SK-N-MC (cell line): ENCODE results near the gene B3GNT7.

Source experiments
- DNase-seq: peaks from one replicate; pipeline ENCODE4 v3.0.0-alpha.2; 2011; ENCODE audit warnings: low read depth, low spot score
- H3K27ac ChIP-seq: fragments of 200-600 bp; sonication (generic); 2 replicates; pipeline ENCODE4 v1.5.1; 2016; ENCODE audit warnings: mixed run types
- H3K36me3 ChIP-seq: fragments of 200-600 bp; sonication (generic); 2 replicates; pipeline ENCODE4 v1.6.1; 2017; ENCODE audit warnings: antibody characterized with exemption, low read length, mixed read lengths; ENCODE audit not compliant: insufficient read depth
- H3K4me3 ChIP-seq: fragments of 200-600 bp; sonication (generic); 2 replicates; pipeline ENCODE4 v1.5.1; 2016
- H3K9ac ChIP-seq: fragments of 200-600 bp; sonication (generic); 2 replicates; pipeline ENCODE4 v1.8.0; 2017; ENCODE audit warnings: mixed run types, mixed read lengths; ENCODE audit not compliant: insufficient read length
- H3K9me3 ChIP-seq: fragments of 200-600 bp; sonication (generic); 2 replicates; pipeline ENCODE4 v1.6.1; 2017; ENCODE audit warnings: low read depth, mild to moderate bottlenecking, antibody characterized with exemption, low read length, moderate library complexity, mixed read lengths
- EZH2 ChIP-seq: fragments of 200-600 bp; sonication (generic); IDR thresholded peaks from one replicate; pipeline ENCODE4 v1.6.1; 2017; ENCODE audit warnings: antibody characterized with exemption
- FOXP2 ChIP-seq: optimal IDR thresholded peaks from 2 replicates; pipeline ENCODE3; 2011; ENCODE audit warnings: mild to moderate bottlenecking, moderate library complexity; ENCODE audit not compliant: insufficient read depth; ENCODE audit errors: extremely low read length, control extremely low read depth
- POLR2AphosphoS5 ChIP-seq: IDR thresholded peaks from 2 replicates; pipeline ENCODE4 v1.6.1; 2012; ENCODE audit warnings: mild to moderate bottlenecking, low read depth, low read length, borderline replicate concordance

Gene B3GNT7

GRCh38 chr2:231361701-231362554, 33.6 kb upstream of the B3GNT7 start:
- Histone ChIP-seq H3K9me3 (no peaks in the 10 kb centered on the region), H3K4me3 (no peak overlapping the region), H3K9ac (no peak overlapping the region), H3K36me3 (no peaks in the 10 kb centered on the region), H3K27ac (no peak overlapping the region)
- TF ChIP-seq EZH2: no peak
- no peak for TF ChIP-seq FOXP2
- no peak for TF ChIP-seq POLR2AphosphoS5
- no peak for DNase-seq

- TF ChIP-seq FOXP2: no peak
- no peak for TF ChIP-seq EZH2
- no peak for TF ChIP-seq POLR2AphosphoS5
- no peak overlapping the region for H3K4me3 ChIP-seq
- no peak overlapping the region for H3K27ac ChIP-seq
- DNase-seq: no peak
- no peak overlapping the region for H3K9ac ChIP-seq
- H3K36me3 ChIP-seq: no peaks in the 10 kb centered on the region
- H3K9me3 ChIP-seq: no peaks in the 10 kb centered on the region
These were observed 32.8 kb upstream of the B3GNT7 start for GRCh38 chr2:231362555-231363184.

- no peaks in the 10 kb centered on the region for H3K9me3 ChIP-seq
- H3K4me3 ChIP-seq: no peak overlapping the region
- no peak for DNase-seq
- H3K9ac ChIP-seq: no peak overlapping the region
- H3K36me3 ChIP-seq: no peaks in the 10 kb centered on the region
- no peak overlapping the region for H3K27ac ChIP-seq
- TF ChIP-seq EZH2 (no peak), FOXP2 (no peak), POLR2AphosphoS5 (no peak)
These were observed 31.4 kb upstream of the B3GNT7 start for GRCh38 chr2:231364061-231364460.

- TF ChIP-seq POLR2AphosphoS5 (no peak), EZH2 (no peak), FOXP2 (no peak)
- no peak overlapping the region for H3K4me3 ChIP-seq
These were observed 30.3 kb upstream of the B3GNT7 start for GRCh38 chr2:231364961-231365810.

GRCh38 chr2:231367178-231367577, 28.3 kb upstream of the B3GNT7 start:
- Histone ChIP-seq H3K27ac (no peak overlapping the region), H3K36me3 (no peaks in the 10 kb centered on the region), H3K9me3 (no peaks in the 10 kb centered on the region), H3K9ac (no peak overlapping the region), H3K4me3 (no peak overlapping the region)
- TF ChIP-seq EZH2 (no peak), FOXP2 (no peak)
- no peak for DNase-seq

More at GRCh38 chr2:231364961-231365810, 30.3 kb upstream of the B3GNT7 start:
- Histone ChIP-seq H3K9me3 (no peaks in the 10 kb centered on the region), H3K9ac (no peak overlapping the region), H3K36me3 (no peaks in the 10 kb centered on the region), H3K27ac (peak overlapping the region; percentile 35; the same call in 1 of the 2 replicates)
- DNase-seq: no peak

- Histone ChIP-seq H3K4me3 (no peak overlapping the region), H3K27ac (no peak overlapping the region), H3K36me3 (no peaks in the 10 kb centered on the region), H3K9ac (no peak overlapping the region), H3K9me3 (no peaks in the 10 kb centered on the region)
- no peak for DNase-seq
- TF ChIP-seq FOXP2 (no peak), EZH2 (no peak), POLR2AphosphoS5 (no peak)
These were observed 25.7 kb upstream of the B3GNT7 start for GRCh38 chr2:231369580-231370428.

- no peak overlapping the region for H3K9ac ChIP-seq
These were observed 25.1 kb upstream of the B3GNT7 start for GRCh38 chr2:231370429-231370748.

More at GRCh38 chr2:231370429-231370748, 25.1 kb upstream of the B3GNT7 start:
- no peak for DNase-seq
- no peak overlapping the region for H3K4me3 ChIP-seq
- no peaks in the 10 kb centered on the region for H3K9me3 ChIP-seq
- TF ChIP-seq EZH2 (no peak), FOXP2 (no peak), POLR2AphosphoS5 (no peak)
- H3K36me3 ChIP-seq: no peaks in the 10 kb centered on the region
- no peak overlapping the region for H3K27ac ChIP-seq
